A375 (cell line): Measurements from ENCODE around the gene LNX2. TPM values are rescaled to one million over a fixed set of nuclear protein-coding genes. Genes with fewer than 3 reads are reported as not detected.

Source experiments
- total RNA-seq: library from RNA; depleted of rRNA; stranded (reverse); fragments of >200 nt; shearing (Covaris generic); gene quantifications from 2 replicates; pipeline ENCODE4 v1.2.3, GENCODE V29; 2014; rRNA removed

LNX2 gene
- 1.6 and 2.2 TPM in 2 replicates for total RNA-seq

DNA sequence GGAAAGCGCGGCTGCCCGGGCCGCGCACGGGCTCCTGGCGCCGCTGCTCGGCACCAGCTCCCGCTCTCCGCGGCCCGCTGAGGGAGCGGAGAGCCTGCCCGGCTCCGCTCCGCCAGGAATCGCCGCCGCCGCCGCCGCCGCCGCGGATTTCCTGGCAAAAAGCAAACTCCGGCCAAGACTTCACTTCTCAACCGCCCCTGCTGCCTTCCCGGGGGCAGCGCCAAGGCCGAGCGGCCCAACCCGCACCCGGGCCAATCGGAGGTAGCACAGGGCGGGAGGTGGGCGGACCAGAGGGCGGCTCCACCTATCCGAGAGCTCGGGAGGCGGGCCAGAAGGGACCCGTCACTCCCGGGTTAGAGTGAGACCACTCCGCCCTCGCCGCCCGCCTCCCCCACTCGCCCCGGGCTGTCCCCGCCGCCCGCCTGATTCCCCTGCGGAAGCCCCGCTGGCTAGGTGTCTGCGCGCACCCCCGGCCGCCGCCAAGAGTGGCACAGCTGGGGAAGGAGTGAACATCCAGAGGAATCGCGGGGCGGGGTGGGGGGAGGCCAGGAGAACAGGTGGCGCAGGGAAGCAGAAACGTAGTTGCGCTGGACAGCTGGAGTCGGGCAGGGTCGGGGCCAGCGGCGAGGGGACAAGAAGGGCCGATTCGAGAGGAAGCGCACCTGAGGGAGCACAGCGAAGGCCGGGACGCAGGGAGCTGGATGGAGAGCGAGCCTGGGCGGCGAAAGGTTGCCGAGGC is at the start of gene LNX2:
TSS of gene LNX2 (minus strand) at position 153 of the 739 bp plus-strand sequence. CDS start 38,826 bp downstream, outside the sequence.

DNA sequence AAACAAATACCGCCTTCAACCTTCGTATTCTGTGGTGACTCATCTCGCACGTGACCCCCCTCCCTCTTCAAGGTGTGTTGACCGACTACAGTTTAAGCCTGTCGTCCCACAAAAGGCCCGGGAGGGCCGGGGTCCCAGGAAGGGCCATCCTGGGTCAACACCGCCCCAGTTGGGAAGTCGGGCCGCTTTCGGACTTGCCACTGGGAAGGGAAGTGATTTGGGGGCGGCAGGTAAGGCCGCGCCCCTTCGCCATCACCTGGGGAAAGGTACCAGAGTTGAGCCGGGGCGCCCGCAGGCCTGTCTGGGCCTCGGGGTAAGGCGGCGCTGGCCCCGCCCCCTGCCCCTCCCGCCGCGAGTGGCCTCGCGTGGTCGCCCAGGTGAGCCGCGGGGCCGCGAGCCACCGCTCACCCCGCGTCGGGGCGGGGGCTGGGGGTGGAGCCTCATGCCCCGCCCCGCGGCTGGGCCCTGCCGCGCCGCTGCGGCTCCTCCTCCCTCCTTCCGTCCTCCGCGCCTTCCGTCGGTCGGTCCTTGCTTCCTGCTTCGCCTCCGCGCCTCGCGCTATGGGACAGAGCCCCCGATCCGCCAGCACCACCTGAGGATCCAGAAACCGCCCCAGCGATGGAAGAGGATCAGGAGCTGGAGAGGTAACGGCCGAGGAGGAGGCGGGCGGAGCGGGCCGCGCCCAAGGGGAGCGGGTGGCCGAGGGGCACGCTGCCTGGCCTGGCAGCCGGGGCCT is 1.2 kb upstream of the LNX2 start, which contains the start of gene POLR1D:
TSS of gene POLR1D (plus strand) at position 527 of the 736 bp plus-strand sequence. CDS start at position 619, 92 bp downstream.

Other genes with a start within 250 kb of the LNX2 start
- gene GTF3A, start 195.9 kb downstream of the LNX2 start, total RNA-seq = 87.9 and 101 TPM in 2 replicates
- gene MTIF3, start 170.0 kb downstream of the LNX2 start, total RNA-seq = 45.1 and 57.5 TPM in 2 replicates
- 132 and 164 TPM in 2 replicates for gene POLR1D, start 1.4 kb upstream of the LNX2 start, total RNA-seq
- gene GSX1, start 172.0 kb upstream of the LNX2 start, total RNA-seq = not detected in 2 replicates